Neural progenitor cell (in vitro differentiated cells): ENCODE measurements around the gene RNFT2.

Source experiments
- CTCF ChIP-seq: fragments of 200-600 bp; sonication (generic); IDR thresholded peaks from 2 replicates; pipeline ENCODE4 v1.5.1; 2017; ENCODE audit warnings: antibody characterized with exemption, mild to moderate bottlenecking
- EZH2 ChIP-seq: fragments of 200-600 bp; sonication (generic); IDR thresholded peaks from 2 replicates; pipeline ENCODE4 v1.6.1; 2017; ENCODE audit warnings: antibody characterized with exemption, mild to moderate bottlenecking, moderate library complexity
- EZH2phosphoT487 ChIP-seq: fragments of 200-600 bp; sonication (generic); IDR thresholded peaks from 2 replicates; pipeline ENCODE4 v1.6.1; 2017; ENCODE audit warnings: antibody characterized with exemption

GRCh38 chr12:116813271-116814041 lies 75.3 kb downstream of the RNFT2 start:
- no peak for TF ChIP-seq EZH2
- no peak for TF ChIP-seq CTCF
- TF ChIP-seq EZH2phosphoT487, result no peak
